Raji (cell line): ENCODE measurements around the gene SPATA16.

Experiments
- POLR2A ChIP-seq: IDR thresholded peaks from 2 replicates; pipeline ENCODE4 v1.6.1; 2011; ENCODE audit warnings: low read depth, low read length, control low read depth; ENCODE audit not compliant: insufficient read depth

The SPATA16 gene

DNA sequence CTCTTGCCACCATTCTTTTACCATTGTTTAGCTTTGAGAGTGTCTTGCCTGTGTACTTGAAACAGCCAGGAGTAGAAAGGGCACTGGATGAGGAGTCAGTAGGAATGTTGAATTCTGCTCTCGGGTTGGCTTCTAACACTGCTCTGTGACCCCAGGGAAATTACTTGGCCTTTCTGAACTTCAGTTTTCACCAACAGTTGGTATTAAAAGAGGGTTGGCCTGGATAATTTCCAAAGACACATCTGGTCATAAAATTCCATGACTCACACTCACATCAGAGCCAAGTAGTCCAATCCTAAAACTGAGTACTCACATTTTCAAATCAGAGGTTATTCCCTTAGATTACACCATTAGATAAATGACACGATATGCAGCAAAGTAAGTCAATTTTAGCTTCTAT is 248.9 kb downstream of the SPATA16 start:
- no peak for TF ChIP-seq POLR2A

GRCh38 chr3:172885704-172886103 is 255.3 kb downstream of the SPATA16 start:
- no peak for TF ChIP-seq POLR2A

DNA sequence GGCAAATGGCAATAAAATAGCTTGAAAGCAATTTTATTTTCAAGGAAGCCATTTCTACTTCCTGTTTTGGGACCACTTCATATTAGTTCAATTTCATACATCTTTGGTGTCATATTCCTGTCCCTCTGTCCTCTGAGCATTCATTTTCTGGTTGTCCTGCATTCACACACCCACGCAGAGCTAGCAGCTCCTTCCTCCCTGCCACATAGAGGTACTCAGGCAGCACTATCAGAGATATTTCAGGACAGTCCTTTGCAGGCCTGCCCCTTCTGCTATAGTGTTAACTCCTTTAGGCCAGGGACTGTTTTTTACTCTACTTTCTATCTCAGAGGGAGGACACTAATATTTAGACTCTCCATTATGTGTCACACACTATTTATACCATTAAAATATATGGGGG is 258.5 kb downstream of the SPATA16 start:
- no peak for TF ChIP-seq POLR2A

GRCh38 chr3:172877011-172877410 is 264.0 kb downstream of the SPATA16 start:
- TF ChIP-seq POLR2A, result no peak

- TF ChIP-seq POLR2A, result no peak
These were observed 264.7 kb downstream of the SPATA16 start for GRCh38 chr3:172876297-172876696.

- no peak for TF ChIP-seq POLR2A
These were observed 266.0 kb downstream of the SPATA16 start for GRCh38 chr3:172875039-172875438.

GRCh38 chr3:172869784-172870518 is 271.1 kb downstream of the SPATA16 start:
- no peak for TF ChIP-seq POLR2A

- no peak for TF ChIP-seq POLR2A
These were observed 271.7 kb downstream of the SPATA16 start for GRCh38 chr3:172869368-172869771.

- TF ChIP-seq POLR2A, result no peak
These were observed 272.3 kb downstream of the SPATA16 start for GRCh38 chr3:172868582-172869200.

DNA sequence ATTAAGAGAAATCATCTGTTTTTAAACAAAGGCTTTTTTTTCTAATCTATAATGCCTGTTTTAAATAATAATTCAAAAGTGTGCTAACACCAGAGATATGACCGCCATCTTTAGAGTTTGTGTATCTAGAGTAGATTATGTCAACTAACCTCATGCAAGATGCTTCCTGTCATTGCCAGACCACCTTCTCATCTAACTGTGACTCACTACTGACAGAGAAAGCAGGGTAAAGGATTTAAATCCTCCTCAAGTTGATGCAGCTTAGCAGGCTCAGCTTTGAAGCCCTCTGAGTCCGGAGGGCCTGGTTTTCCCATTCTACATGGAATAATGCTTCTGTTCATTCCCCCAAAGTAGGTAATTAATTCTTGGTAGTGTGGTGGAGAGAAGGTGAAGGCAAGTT is 282.0 kb downstream of the SPATA16 start:
- TF ChIP-seq POLR2A, result no peak

- TF ChIP-seq POLR2A, result no peak
These were observed 284.0 kb downstream of the SPATA16 start for GRCh38 chr3:172856795-172857742.

DNA sequence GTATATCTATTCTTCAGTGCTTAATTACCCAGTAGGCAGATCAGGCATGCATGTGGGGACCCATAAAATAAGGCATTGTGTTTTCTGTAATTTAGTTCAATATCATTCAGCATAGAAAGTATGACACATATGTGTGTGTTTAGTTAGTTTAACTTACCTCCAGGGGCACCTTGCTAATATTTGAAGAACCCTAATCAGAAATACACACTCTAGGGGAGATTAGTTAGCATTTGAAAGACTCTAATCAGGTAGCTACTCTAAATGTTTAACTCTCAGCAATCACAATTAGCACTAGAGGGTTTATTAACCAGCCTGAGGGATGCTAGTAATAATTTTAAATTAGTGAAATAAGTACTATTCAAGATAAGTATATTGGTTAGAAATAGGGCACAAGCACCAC is 286.0 kb downstream of the SPATA16 start:
- no peak for TF ChIP-seq POLR2A

GRCh38 chr3:172853921-172854666 is 286.9 kb downstream of the SPATA16 start:
- no peak for TF ChIP-seq POLR2A

- TF ChIP-seq POLR2A, result no peak
These were observed 288.0 kb downstream of the SPATA16 start for GRCh38 chr3:172853005-172853404.

DNA sequence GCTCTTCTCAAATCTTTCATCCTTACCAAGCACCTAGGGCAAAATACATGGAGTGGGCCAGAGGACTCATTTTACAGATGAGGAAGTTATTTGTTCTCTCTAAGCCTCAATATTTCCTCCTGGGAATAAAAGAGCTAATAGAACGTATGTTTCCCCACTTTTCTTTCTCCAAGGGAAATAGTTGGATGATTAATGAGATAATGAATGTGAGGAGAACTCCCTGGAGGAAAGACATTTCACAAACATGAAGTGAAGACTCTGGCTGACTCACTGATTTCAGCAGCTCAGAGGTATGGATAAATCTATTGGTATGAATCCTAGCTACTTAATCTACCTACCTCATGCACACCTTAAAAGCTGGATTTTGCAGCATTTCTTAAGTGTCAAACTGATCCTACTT is 292.1 kb downstream of the SPATA16 start:
- TF ChIP-seq POLR2A, result no peak

DNA sequence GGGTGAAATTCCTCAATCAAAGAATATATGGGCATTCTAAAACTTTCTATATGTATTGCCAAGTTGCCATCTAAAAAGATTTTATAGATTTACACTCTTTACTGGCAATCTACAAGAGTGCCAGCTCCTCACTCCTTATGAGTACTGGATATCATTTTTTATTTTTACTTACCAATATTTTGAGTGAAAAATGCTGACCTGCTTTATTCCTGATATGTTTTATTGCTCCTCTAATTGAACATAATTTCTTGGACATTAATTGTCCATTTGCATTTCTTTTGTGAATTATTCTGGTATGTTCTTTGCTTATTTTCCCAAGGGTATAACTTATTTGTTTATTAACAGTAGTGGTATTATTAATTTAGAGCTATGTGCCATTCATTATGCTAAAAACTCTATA is 293.7 kb downstream of the SPATA16 start:
- TF ChIP-seq POLR2A, result no peak

GRCh38 chr3:172846706-172847105 is 294.3 kb downstream of the SPATA16 start:
- TF ChIP-seq POLR2A, result no peak
